ENCODE results near the gene RAB11FIP4. TPM values are rescaled to one million over a fixed set of nuclear protein-coding genes. Genes with fewer than 3 reads are reported as not detected.
A peak's percentile ranks its signal among the peaks of the same experiment; 100 is the strongest.

RAB11FIP4 gene
- total RNA-seq, 2 donors from 2014 or later = 0.83 to 1.0 TPM

DNA sequence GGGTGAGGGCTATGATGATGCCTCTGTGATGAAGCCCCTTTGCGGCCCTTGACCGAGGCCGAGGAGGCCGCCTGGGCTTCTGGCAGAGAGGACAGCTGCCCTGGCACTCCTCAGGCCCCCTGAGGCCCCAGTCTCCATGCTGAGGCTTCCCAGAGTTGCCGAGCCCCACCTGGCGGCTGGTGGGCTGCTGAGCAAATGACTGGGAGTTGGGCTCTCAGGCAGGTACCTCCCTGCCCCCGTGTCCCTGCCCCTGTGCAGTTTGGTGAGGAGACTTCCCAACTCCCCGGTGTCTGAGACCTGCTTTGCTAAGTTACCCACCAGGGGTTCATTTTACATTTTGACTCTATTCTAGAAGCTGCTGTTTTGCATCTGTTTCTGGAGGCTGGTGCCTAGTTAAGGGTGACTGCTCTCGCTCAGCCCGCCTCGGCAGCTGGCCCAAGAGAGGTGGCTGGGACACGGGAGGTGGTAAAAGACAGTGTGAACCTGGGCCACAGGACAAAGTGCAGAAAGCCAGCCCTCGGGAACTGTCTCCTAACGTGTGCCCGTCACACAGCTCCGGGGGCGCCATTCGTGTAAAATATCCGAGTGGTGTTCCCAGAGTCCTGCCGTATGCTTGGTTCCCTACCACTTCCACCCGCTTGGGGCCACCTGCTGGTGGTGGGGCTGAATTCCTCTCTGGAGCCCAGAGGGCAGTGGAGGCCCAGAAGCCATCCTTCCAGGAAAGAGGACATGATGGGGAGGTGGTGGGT, 134.5 kb downstream of the RAB11FIP4 start:
- intact Hi-C loops (cut with DNase I) = loop anchor here (5.0 kb wide), 1 partner anchor 89 kb away; no protein-coding TSS in a partner anchor
- DNase-seq (ENCODE audit: low spot score) = no peak

DNA sequence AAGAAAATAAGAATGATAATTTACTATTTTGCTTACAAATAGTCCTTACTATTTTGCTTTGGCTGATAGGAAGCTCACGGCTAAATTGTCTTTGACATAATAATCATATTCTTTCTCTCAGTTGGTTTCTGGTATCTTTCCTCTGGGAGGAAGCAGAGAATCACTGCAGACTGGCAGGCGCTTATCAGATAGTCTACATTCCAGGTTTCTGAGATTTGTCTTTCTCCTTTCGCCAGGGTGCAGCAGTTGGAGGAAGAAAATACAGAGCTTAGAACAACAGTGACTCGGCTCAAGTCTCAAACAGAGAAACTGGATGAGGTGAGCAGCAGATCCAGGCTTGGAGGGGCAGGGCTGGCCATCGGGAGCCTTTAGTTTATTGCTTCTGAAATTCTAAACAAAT, 136.1 kb downstream of the RAB11FIP4 start:
- intact Hi-C loops (cut with DNase I) = loop anchor here (5.0 kb wide), 1 partner anchor 90 kb away; no protein-coding TSS in a partner anchor
- DNase-seq (ENCODE audit: low spot score) = peak; percentile 36

DNA sequence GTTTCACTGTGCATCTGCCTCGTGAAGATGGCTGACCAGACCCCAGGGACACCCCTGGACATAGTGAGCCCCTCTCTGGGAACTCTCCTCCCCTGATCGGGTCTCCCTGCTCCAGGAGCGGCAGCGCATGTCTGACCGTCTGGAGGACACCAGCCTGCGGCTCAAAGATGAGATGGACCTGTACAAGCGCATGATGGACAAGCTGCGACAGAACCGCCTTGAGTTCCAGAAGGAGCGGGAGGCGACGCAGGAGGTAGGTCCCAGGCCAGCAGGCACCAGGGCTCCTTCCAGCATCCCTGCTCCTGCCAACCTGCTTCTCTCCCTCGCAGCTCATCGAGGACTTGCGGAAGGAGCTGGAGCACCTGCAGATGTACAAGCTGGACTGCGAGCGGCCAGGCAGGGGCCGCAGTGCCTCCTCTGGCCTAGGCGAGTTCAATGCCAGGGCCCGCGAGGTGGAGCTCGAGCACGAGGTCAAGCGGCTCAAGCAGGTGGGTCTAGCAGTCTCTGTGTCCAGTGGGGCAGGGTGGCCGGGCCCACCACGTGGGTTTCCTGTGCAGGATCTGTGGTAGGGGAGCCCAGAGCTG, 136.9 kb downstream of the RAB11FIP4 start:
- DNase-seq (ENCODE audit: low spot score) = peak; percentile 62

DNA sequence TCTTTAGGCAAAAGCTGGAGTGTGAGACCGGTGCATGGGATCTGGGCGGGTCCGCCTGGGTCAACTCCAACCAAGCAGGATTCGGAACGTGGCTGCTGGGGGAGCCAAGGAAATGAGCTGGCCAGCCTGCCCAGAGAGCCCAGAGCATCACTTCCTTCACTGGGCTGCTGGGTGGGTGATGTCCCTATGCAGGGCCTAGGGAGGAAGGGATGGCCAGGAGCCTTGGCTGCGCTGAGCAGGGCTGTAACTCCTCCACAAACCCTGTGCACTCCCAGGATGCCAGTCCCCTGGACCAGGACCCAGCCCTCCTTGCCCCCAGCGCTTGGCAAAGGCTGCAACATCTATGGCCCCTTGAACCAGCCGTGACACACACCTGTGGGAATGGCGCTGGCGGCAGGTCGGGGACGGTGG, 138.4 kb downstream of the RAB11FIP4 start:
- DNase-seq (ENCODE audit: low spot score) = peak; percentile 67
- intact Hi-C loops (cut with DNase I) = loop anchor here (5.0 kb wide), 1 partner anchor 93 kb away; no protein-coding TSS in a partner anchor

More for the DNA sequence above, 136.9 kb downstream of the RAB11FIP4 start:
- intact Hi-C loops (cut with DNase I) = loop anchor here (5.0 kb wide), 1 partner anchor 91 kb away; no protein-coding TSS in a partner anchor

DNA sequence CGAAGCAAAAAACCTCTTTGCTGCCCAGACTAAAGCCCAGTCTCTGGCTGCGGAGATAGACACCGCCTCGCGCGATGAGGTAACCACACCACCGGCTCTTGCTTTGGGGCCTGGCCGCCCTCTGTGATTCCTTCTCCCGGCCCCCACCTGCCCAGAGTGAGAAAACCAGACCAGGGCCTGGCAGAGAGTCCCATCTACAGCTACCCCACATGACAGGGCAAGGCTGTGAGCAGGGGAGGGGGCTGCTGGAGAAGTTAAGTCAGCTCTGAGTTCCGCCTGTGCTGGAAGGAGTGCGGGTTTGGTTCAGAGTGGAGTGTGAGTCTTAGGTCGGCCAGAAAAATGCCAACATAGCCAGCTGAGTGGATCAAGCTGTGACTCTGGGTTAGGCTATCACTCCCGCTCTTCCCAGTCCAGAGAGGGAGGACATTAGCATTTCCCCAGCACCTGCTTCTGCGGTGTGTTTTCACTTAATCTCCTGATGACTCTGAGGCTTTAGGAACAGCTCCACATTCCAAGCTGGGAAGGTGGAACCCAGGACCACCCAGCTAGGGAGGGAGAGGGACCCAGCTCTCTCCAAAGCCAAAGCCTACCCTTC, 139.0 kb downstream of the RAB11FIP4 start:
- intact Hi-C loops (cut with DNase I) = no loop called here
- DNase-seq (ENCODE audit: low spot score) = peak; percentile 51

DNA sequence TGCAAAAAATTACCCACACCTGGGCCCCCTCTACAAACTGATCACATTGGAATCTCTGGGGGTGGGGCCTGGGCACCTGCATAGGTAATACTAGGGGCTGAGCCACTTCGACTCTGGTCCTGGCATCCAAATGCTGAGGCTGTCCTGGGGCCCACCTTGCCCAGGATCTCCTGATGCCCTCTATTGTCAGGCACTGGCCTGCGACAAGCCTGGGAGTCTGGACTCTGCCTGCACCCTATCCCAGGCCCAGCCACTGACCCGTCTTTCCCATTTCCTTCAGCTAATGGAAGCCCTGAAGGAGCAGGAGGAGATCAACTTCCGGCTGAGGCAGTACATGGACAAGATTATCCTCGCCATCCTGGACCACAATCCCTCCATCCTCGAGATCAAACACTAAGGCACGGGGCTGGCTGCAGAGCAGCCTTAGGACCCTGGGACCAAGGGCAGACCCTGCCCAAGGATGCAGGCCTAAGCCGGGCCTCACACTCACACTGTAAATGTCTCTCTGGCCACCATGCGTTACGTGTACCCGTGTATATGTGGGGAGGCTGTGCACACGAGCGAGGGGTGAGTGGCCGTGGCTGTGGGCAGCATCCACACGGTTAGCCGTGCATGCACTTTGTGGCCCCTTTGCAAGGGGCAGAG, 140.0 kb downstream of the RAB11FIP4 start:
- intact Hi-C loops (cut with DNase I) = loop anchor here in 1 of 2 donors (1.0 kb wide), 1 partner anchor 19 kb away; no protein-coding TSS in a partner anchor
- DNase-seq (ENCODE audit: low spot score) = peak; percentile 69

DNA sequence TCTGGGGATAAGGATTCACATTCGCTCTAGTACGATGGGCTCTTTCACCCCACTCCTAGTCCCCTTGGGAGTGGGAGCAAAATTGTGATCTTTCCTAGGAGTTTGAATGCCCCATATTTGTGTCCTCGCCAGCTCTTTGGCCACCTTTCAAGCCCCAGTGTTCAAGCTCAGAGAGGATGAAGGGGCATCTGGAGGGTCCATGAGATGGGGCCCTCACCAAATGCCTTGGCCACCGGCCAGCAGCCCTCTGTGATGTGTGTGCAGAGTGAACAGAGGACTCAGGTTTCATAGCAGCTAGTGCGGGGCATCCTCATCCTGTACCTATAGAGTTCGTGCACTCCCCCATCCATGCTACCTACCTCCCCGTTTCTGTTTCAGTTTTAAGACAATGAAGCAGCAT, 140.6 kb downstream of the RAB11FIP4 start:
- intact Hi-C loops (cut with DNase I) = no loop called here
- no peak for DNase-seq (ENCODE audit: low spot score)

DNA sequence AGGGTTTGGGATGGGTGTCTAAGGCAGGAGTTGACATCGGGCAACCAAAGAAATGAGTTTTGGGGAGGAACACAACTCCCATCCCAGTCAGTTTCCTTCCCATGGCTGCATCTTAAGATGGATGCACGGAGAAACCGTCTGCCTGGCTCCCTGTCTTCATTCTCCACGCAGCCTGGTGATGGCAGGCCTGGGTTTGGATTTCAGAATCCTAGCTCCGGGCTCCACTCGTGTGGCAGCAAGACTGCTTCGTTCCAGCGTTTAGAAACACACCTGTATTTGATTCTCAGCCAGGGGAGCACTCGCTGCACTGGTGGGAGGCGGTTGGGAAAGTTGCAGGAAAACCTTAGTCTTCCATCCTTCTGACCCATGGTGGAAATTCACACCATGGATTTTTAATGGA, 141.1 kb downstream of the RAB11FIP4 start:
- intact Hi-C loops (cut with DNase I) = no loop called here
- no peak for DNase-seq (ENCODE audit: low spot score)

DNA sequence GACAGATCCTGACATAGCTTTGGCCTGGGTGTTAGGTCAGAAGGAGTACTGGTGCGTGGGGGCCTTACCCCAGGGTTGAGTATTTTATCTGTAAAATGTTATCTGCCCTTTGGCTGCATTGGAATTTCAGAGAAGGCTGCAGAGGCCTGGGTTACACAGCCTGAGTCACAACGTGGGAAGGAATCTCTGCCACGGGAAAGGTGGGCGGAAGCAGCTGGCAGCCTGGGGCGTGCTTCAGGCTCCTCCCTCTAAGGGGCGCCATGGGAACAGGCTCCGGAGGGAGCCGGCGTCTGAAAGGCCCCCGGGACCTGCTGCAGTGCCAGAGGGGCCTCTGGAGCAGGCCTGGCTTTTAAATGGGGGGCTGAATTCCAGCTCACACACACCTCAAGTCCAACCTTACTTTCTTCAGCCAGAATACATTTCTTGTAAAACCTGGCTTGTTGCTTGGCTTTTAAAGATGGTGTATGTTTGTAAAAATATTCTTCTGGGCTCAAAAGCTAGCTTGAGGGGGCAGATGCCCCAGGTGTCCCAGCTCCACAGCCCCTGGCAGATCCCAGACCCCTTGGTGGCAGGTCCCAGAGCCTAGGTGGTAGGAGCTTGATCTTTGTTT, 142.2 kb downstream of the RAB11FIP4 start:
- intact Hi-C loops (cut with DNase I) = no loop called here
- DNase-seq (ENCODE audit: low spot score) = no peak

DNA sequence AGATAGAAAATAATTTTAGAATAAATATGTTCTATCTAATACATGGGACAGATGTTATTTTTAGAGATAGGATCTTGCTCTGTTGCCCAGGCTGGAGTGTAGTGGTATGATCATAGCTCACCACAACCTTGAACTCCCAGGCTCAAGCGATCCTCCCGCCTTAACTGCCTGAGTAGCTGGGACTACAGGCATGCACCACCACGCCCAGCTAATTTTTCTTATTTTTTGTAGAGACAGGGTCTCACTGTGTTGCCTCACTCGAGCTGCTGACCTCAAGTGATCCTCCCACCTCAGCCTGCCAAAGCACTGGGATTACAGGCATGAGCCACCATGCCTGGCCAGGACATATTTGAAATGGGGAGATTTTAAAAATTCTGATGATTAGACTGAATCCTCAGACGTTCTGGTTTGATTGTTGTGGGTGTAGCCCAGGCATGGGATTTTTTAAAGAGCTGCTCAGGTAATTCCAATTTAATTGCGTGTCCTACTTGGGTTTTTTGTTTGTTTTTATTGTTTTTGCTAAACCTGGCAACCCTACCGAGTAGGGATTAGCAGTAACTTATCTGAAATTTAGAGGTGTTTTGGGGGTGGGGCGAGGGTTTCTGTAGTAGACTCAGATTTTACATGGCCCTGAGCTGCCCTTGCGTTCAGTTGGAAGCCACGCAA, 142.9 kb downstream of the RAB11FIP4 start:
- DNase-seq (ENCODE audit: low spot score) = no peak
- intact Hi-C loops (cut with DNase I) = no loop called here

DNA sequence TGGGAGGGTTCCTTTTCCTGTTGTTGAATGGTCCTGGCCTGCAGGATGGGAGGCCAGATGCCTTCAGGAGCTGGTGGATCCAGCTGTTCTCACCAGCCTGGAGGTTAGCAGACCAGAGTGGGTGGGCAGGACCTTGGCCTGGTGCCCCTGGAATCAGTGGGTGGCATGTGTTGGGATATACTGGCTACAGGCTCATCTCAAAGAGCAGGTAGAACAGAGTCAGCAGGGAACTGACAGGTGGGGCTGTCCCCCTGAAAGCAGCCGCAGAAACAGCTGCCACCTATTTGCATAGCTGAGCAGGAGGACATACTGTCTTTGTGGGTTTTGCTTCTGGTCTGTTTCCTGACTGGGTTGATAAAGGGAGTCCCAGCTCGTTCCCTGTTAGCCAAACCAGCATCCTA, 144.1 kb downstream of the RAB11FIP4 start:
- intact Hi-C loops (cut with DNase I) = no loop called here

DNA sequence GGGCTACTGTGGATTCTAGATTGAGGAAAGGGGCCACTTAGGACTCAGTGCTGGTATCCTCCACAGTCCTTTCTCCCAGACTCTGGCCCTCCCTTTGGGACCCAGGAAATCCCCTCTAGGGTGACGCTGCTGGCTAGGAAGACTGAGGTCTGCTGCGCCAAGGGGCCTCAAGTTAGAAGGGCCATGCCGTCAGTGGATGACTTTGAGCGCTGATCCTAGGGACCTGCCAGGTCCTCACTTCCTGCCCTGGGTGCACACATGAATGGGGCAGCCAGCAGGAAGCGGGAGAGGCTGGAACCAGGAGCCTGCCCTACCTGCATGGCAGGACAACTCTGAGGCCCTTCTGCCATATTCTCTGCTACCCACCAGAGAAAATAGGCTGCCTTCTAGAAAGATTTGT, 145.0 kb downstream of the RAB11FIP4 start:
- no peak for DNase-seq (ENCODE audit: low spot score)
- intact Hi-C loops (cut with DNase I) = no loop called here

More for the DNA sequence above, 144.1 kb downstream of the RAB11FIP4 start:
- no peak for DNase-seq (ENCODE audit: low spot score)

DNA sequence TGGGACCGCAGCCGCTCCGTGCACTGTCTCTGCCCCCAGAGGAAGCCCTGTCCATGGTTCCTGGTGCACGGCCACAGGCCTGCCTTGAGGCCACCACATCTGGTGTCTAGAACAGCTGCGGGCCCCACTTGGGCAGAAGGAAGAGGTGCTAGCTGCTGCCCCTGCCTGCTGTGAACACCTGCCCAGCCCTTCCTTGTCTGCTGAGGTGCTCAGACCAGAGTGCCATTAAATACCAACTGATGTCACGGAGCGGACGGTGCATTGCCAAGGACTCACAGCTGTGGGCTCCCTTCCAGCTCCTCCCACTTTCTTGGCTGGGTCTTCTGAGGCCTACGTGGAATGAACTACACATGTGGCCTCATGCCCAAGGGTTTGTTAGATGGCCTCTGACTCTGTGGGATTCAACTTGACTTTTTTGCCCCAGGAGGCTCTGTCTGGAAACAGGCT, 146.1 kb downstream of the RAB11FIP4 start:
- intact Hi-C loops (cut with DNase I) = no loop called here
- no peak for DNase-seq (ENCODE audit: low spot score)

DNA sequence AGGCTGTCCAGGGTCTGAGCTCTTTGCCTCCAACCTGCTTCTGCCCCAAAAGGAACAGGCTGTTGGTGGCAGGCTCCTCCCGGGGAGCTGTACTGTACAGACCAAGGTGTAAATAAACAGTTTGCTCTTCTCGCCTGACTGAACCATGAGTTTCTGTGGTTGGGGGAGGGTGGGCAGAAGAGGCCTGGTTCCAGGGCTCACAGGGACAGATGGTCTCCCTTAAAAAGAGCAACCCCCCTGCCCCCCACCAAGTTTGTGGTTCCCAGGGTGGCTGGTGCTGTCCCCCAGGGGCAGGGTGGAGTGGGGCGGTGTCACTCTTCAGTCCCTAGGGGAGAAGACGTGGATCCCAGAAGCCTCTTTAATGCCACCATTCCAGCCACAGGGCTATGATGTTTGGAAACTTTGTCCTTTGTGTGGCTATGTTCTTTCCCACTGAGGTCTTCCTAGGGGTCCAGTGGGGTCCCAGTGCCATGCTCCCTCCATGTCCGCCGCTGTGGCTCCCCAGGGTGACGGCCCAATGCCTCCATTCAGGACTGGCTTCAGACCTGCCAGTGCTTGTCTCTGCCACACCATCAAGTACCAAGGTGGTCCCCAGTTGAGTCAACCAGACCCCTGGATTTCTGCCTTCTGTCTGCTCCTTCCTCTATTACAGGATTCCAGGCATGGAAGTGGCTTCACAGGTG, 146.7 kb downstream of the RAB11FIP4 start:
- intact Hi-C loops (cut with DNase I) = no loop called here
- no peak for DNase-seq (ENCODE audit: low spot score)

DNA sequence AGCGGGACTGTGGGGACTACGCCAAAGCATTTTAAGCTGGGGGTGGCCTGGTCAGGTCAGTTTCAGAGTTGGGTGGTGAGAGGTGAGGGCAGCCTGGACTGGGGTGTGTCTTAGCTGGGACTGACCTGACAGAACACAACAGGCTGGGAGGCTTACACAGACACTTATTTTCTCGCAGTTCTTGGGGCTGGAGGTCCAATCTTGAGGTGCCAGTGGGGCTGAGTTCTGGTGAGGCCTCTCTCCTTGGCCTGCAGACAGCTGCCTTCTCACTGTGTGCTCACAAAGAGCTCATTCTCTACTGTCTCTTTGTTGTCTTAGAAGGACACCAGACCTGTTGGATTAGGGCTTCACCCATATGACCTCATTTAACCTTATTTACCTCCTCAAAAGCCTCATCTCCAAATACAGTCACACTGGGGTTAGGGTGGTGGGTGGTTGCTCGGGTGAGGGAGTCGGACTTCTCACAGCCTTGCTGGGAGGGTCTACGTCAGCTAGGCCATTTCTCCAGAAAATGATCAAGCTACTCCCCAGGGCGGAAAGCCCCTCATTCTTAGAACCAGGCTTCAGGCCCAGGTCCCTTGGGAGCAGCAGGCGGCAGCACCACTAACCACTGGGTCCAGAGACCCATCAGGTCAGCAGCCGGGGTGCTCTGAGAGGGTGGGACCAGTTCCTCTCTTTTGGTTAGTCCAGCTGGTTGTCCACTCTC, 149.3 kb downstream of the RAB11FIP4 start:
- no peak for DNase-seq (ENCODE audit: low spot score)
- intact Hi-C loops (cut with DNase I) = no loop called here

DNA sequence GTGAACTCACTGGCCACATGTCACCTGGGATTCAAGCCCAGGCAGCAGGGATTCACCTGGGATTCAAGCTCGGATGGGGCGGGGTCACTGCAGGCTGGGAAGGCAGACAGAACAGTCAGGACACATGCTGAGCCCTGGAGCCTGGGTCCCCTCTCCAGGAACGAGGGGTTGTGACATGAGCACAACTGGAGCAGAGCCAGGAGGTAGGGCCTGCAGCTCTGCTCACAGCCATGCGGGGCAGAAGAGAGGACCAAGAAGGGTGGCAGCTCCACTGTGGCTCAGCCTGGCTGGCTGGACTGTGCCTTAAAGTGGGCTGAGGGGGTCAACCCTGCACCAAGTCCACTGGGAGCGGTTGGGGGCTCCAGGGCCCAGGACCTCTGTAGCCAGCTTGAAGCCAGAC, 150.1 kb downstream of the RAB11FIP4 start:
- no peak for DNase-seq (ENCODE audit: low spot score)

DNA sequence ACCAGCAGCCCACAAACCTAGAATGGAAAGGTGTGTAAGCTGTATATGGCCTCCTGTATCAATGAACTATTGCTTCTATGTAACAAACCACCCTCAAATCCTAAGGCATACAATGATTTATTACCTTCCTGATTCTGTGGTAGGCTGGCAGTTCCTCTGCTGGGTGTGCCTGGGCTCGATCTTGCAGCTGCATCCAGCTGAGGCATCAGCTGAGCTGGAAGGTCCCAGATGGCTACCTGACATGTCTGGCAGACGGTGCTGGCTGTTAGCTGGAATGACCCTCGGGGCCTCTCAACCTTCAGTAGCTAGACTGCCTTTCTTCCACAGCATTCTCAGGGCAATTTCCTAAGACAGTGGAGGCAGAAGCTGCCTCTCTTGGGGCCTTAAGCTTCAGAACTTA, 152.7 kb downstream of the RAB11FIP4 start:
- DNase-seq (ENCODE audit: low spot score) = no peak
- intact Hi-C loops (cut with DNase I) = no loop called here

More for the DNA sequence above, 150.1 kb downstream of the RAB11FIP4 start:
- intact Hi-C loops (cut with DNase I) = no loop called here

DNA sequence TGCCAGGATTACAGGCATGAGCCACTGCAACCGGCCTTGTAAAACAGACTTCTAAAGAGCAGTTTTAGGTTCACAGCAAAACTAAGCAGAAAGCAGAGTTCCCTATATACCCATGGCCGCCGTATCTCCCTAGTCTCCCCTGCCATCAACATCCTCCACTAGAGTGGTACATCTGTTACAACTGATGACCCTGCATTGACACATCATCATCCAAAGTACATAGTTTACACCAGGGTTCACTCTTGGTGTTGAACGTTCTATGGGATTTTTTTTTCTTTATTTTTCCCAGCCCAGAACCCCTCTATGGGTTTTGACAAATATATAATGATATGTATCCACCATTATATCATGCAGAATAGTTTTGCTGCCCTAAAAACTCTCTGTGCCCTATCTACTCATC, 155.2 kb downstream of the RAB11FIP4 start:
- DNase-seq (ENCODE audit: low spot score) = no peak
- intact Hi-C loops (cut with DNase I) = no loop called here
